Amygdala (tissue), 56 donors: ENCODE measurements around the gene CACNA2D3.
"Not testable (repeated sequence)": the region's sequence is repeated elsewhere in the genome, so short reads cannot be mapped to it uniquely, and the experiment has no call there.

ENCODE experiments used
- DNase-seq, 56 donors: peaks; one replicate each; lab custom pipeline; 2025; lab: John Stamatoyannopoulos, UW

CACNA2D3 gene

GRCh38 chr3:54427941-54428871, 305.9 kb downstream of the CACNA2D3 start:
- DNase-seq: peak in 33 of 56 donors; percentile 2 to 71 (median 12)

- DNase-seq: no peak
Observed at GRCh38 chr3:54432975-54433374, 310.6 kb downstream of the CACNA2D3 start.

- DNase-seq: no peak
Observed at GRCh38 chr3:54433846-54434245, 311.5 kb downstream of the CACNA2D3 start.

GRCh38 chr3:54434756-54435155, 312.4 kb downstream of the CACNA2D3 start:
- DNase-seq: no peak

GRCh38 chr3:54437271-54437670, 314.9 kb downstream of the CACNA2D3 start:
- no peak for DNase-seq

GRCh38 chr3:54443561-54444161, 321.3 kb downstream of the CACNA2D3 start:
- no peak for DNase-seq

- DNase-seq: no peak
Observed at GRCh38 chr3:54445630-54446029, 323.3 kb downstream of the CACNA2D3 start.

GRCh38 chr3:54447427-54447826, 325.1 kb downstream of the CACNA2D3 start:
- no peak for DNase-seq

- no peak for DNase-seq
Observed at GRCh38 chr3:54454806-54455205, 332.5 kb downstream of the CACNA2D3 start.

- DNase-seq: no peak
Observed at GRCh38 chr3:54458357-54458756, 336.0 kb downstream of the CACNA2D3 start.

GRCh38 chr3:54464554-54464953, 342.2 kb downstream of the CACNA2D3 start:
- DNase-seq: not testable (repeated sequence)

- no peak for DNase-seq
Observed at GRCh38 chr3:54476891-54477290, 354.5 kb downstream of the CACNA2D3 start.

- no peak for DNase-seq
Observed at GRCh38 chr3:54481606-54482365, 359.4 kb downstream of the CACNA2D3 start.

GRCh38 chr3:54484334-54484733, 362.0 kb downstream of the CACNA2D3 start:
- DNase-seq: no peak

- no peak for DNase-seq
Observed at GRCh38 chr3:54486317-54486716, 364.0 kb downstream of the CACNA2D3 start.

- no peak for DNase-seq
Observed at GRCh38 chr3:54488297-54488696, 365.9 kb downstream of the CACNA2D3 start.

GRCh38 chr3:54494209-54494608, 371.9 kb downstream of the CACNA2D3 start:
- DNase-seq: no peak

GRCh38 chr3:54506603-54507002, 384.3 kb downstream of the CACNA2D3 start:
- no peak for DNase-seq

- DNase-seq: no peak
Observed at GRCh38 chr3:54507876-54508460, 385.6 kb downstream of the CACNA2D3 start.

- DNase-seq: no peak
Observed at GRCh38 chr3:54510506-54510905, 388.2 kb downstream of the CACNA2D3 start.
